Measurements from ENCODE around the gene RAMP1. TPM values are rescaled to one million over a fixed set of nuclear protein-coding genes. Genes with fewer than 3 reads are reported as not detected.
"Not testable (repeated sequence)": the region's sequence is repeated elsewhere in the genome, so short reads cannot be mapped to it uniquely, and the experiment has no call there.

Gene RAMP1
- total RNA-seq, 1 donor from 2014 or later = 176 TPM

- Mint-ChIP-seq H3K9me3 (ENCODE audit: low read depth) (no peaks in the 10 kb centered on the region), H3K36me3 (ENCODE audit: low read depth) (no peaks in the 10 kb centered on the region), H3K4me3 (ENCODE audit: unreplicated experiment) (no peak overlapping the region), H3K4me1 (ENCODE audit: low read depth) (peaks cover 7% of the 10 kb centered on the region), H3K27ac (ENCODE audit: unreplicated experiment) (no peak overlapping the region), H3K27me3 (ENCODE audit: low read depth) (no peaks in the 10 kb centered on the region)
- TF ChIP-seq, protein P1, sequence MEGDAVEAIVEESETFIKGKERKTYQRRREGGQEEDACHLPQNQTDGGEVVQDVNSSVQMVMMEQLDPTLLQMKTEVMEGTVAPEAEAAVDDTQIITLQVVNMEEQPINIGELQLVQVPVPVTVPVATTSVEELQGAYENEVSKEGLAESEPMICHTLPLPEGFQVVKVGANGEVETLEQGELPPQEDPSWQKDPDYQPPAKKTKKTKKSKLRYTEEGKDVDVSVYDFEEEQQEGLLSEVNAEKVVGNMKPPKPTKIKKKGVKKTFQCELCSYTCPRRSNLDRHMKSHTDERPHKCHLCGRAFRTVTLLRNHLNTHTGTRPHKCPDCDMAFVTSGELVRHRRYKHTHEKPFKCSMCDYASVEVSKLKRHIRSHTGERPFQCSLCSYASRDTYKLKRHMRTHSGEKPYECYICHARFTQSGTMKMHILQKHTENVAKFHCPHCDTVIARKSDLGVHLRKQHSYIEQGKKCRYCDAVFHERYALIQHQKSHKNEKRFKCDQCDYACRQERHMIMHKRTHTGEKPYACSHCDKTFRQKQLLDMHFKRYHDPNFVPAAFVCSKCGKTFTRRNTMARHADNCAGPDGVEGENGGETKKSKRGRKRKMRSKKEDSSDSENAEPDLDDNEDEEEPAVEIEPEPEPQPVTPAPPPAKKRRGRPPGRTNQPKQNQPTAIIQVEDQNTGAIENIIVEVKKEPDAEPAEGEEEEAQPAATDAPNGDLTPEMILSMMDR (IDR thresholded peaks at IDR 0.05) = no peak
- no peak for DNase-seq (ENCODE audit: low spot score)
Measured at GRCh38 chr2:237833546-237833945, 25.9 kb upstream of the RAMP1 start.

- no peaks in the 10 kb centered on the region for H3K36me3 Mint-ChIP-seq (ENCODE audit: low read depth)
- H3K27me3 Mint-ChIP-seq (ENCODE audit: low read depth) = no peaks in the 10 kb centered on the region
- no peak overlapping the region for H3K27ac Mint-ChIP-seq (ENCODE audit: unreplicated experiment)
- H3K4me3 Mint-ChIP-seq (ENCODE audit: unreplicated experiment) = no peak overlapping the region
- TF ChIP-seq, protein P1 (IDR thresholded peaks at IDR 0.05) = no peak
- no peaks in the 10 kb centered on the region for H3K9me3 Mint-ChIP-seq (ENCODE audit: low read depth)
- peaks cover 7% of the 10 kb centered on the region for H3K4me1 Mint-ChIP-seq (ENCODE audit: low read depth)
- no peak for DNase-seq (ENCODE audit: low spot score)
Measured at GRCh38 chr2:237835372-237835771, 24.1 kb upstream of the RAMP1 start.

- no peak for DNase-seq (ENCODE audit: low spot score)
- Mint-ChIP-seq H3K27me3 (ENCODE audit: low read depth) (peaks cover 1% of the 10 kb centered on the region), H3K36me3 (ENCODE audit: low read depth) (peaks cover 6% of the 10 kb centered on the region), H3K9me3 (ENCODE audit: low read depth) (peaks cover 13% of the 10 kb centered on the region), H3K27ac (ENCODE audit: unreplicated experiment) (no peak overlapping the region), H3K4me1 (ENCODE audit: low read depth) (no peaks in the 10 kb centered on the region), H3K4me3 (ENCODE audit: unreplicated experiment) (no peak overlapping the region)
- TF ChIP-seq, protein P1 (IDR thresholded peaks at IDR 0.05) = no peak
Measured at GRCh38 chr2:237841051-237841450, 18.4 kb upstream of the RAMP1 start.

- Mint-ChIP-seq H3K9me3 (ENCODE audit: low read depth) (peaks cover 12% of the 10 kb centered on the region), H3K36me3 (ENCODE audit: low read depth) (peaks cover 12% of the 10 kb centered on the region)
- DNase-seq (ENCODE audit: low spot score); H3K27ac Mint-ChIP-seq (ENCODE audit: unreplicated experiment); H3K27me3 Mint-ChIP-seq (ENCODE audit: low read depth); H3K4me1 Mint-ChIP-seq (ENCODE audit: low read depth); H3K4me3 Mint-ChIP-seq (ENCODE audit: unreplicated experiment): not testable (repeated sequence)
Measured at GRCh38 chr2:237848940-237849339, 10.5 kb upstream of the RAMP1 start.

- Mint-ChIP-seq H3K4me3 (ENCODE audit: unreplicated experiment) (no peak overlapping the region), H3K27ac (ENCODE audit: unreplicated experiment) (no peak overlapping the region), H3K9me3 (ENCODE audit: low read depth) (no peaks in the 10 kb centered on the region), H3K27me3 (ENCODE audit: low read depth) (no peaks in the 10 kb centered on the region), H3K4me1 (ENCODE audit: low read depth) (peaks cover 19% of the 10 kb centered on the region), H3K36me3 (ENCODE audit: low read depth) (no peaks in the 10 kb centered on the region)
- TF ChIP-seq, protein P1 (IDR thresholded peaks at IDR 0.05) = no peak
- no peak for DNase-seq (ENCODE audit: low spot score)
Measured at GRCh38 chr2:237854295-237854694, 5.1 kb upstream of the RAMP1 start.

- H3K27me3 Mint-ChIP-seq (ENCODE audit: low read depth) = no peaks in the 10 kb centered on the region
- H3K9me3 Mint-ChIP-seq (ENCODE audit: low read depth) = no peaks in the 10 kb centered on the region
- TF ChIP-seq, protein P1 (IDR thresholded peaks at IDR 0.05) = no peak
- H3K27ac Mint-ChIP-seq (ENCODE audit: unreplicated experiment) = no peak overlapping the region
- no peaks in the 10 kb centered on the region for H3K36me3 Mint-ChIP-seq (ENCODE audit: low read depth)
- no peak overlapping the region for H3K4me3 Mint-ChIP-seq (ENCODE audit: unreplicated experiment)
- H3K4me1 Mint-ChIP-seq (ENCODE audit: low read depth) = peaks cover 47% of the 10 kb centered on the region
- no peak for DNase-seq (ENCODE audit: low spot score)
Measured at GRCh38 chr2:237857791-237858190, 1.6 kb upstream of the RAMP1 start.
